ENCODE results near the gene MBD3L5.
A peak's percentile ranks its signal among the peaks of the same experiment; 100 is the strongest.
"Not testable (repeated sequence)": the region's sequence is repeated elsewhere in the genome, so short reads cannot be mapped to it uniquely, and the experiment has no call there.

MBD3L5 gene

GRCh38 chr19:7054635-7055368, 24.4 kb downstream of the MBD3L5 start:
- DNase-seq: not testable (repeated sequence)

- not testable (repeated sequence) for DNase-seq
Observed at GRCh38 chr19:7055679-7056078, 25.3 kb downstream of the MBD3L5 start.

GRCh38 chr19:7056371-7056770, 26.0 kb downstream of the MBD3L5 start:
- not testable (repeated sequence) for DNase-seq

DNA sequence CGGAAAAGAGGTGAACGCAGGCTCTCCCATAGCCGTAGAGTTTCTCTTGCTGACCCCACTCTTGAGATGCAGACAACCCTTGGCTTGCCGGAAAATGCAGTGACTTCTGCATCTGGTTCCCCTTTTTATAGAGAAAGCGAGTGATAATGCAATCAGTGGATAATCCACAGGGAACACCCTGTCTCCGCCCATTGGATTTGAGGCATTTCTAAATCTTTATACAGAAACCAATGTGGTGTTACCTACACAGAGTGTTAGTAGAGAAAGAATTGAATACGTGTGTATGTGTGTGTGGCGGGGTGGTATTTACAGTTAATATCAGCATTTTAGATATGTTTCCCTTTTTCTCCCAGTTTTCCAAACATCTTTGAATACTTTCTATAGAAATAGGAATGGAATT, 28.2 kb downstream of the MBD3L5 start, which contains the start of gene MBD3L3:
MBD3L3 (minus strand) TSS at position 101 of the 400 bp plus-strand sequence; CDS start at position 30, 71 bp downstream.
- DNase-seq: not testable (repeated sequence)

GRCh38 chr19:7059977-7060376, 29.6 kb downstream of the MBD3L5 start:
- DNase-seq: not testable (repeated sequence)

GRCh38 chr19:7063339-7063738, 33.0 kb downstream of the MBD3L5 start:
- DNase-seq: no peak

GRCh38 chr19:7063764-7064418, 33.5 kb downstream of the MBD3L5 start:
- DNase-seq: no peak

- not testable (repeated sequence) for DNase-seq
Observed at GRCh38 chr19:7067122-7067521, 36.7 kb downstream of the MBD3L5 start.

DNA sequence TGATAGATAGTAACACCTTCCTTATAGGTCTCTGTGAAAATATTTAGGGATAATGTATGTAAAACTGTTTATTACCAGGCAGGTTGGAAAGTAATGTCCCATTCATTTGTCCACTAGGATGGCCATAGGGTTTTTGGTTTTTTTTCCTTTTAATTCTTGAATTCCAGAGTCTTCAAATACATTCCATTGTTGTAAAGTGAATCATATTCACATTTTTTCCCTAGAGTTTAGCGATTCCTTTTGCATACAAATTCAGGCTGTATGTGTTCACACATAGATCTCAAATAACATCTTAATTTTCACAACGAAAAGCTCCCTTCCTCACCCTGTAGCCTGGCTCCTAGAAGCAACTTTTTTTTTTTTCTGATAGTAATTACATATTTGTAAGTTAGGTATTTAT, 37.3 kb downstream of the MBD3L5 start:
- DNase-seq: no peak

DNA sequence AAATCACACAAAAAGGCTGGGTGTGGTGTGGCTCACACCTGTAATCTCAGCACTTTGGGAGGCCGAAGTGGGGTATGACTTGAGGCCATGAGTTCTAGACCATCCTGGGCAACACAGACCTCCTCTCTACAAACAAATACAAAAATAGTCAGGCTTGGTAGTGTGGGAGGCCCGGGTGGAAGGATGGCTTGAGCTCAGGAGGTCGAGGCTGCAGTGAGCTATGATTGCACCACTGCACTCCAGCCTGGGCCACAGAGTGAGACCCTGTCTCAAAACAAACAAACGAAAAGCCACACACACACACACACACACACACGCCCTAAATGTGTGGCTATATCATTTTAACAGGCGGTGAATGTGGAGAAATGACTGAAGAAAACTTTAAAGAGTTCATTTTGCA, 38.2 kb downstream of the MBD3L5 start:
- no peak for DNase-seq

GRCh38 chr19:7069042-7069903, 38.9 kb downstream of the MBD3L5 start, which contains the start of gene ZNF557:
TSS of gene ZNF557 (plus strand) at chr19:7069703. CDS start at chr19:7075075, 5,372 bp downstream.
- peak; percentile 98 for DNase-seq

GRCh38 chr19:7069904-7070226, 39.5 kb downstream of the MBD3L5 start:
- DNase-seq: no peak

- DNase-seq: no peak
Observed at GRCh38 chr19:7072541-7072940, 42.2 kb downstream of the MBD3L5 start.

GRCh38 chr19:7074705-7075282, 44.4 kb downstream of the MBD3L5 start:
- DNase-seq: no peak

GRCh38 chr19:7076151-7076550, 45.8 kb downstream of the MBD3L5 start:
- DNase-seq: no peak

- no peak for DNase-seq
Observed at GRCh38 chr19:7078008-7078407, 47.6 kb downstream of the MBD3L5 start.
